ENCODE results near the gene NFKBIB. TPM values are rescaled to one million over a fixed set of nuclear protein-coding genes. Genes with fewer than 3 reads are reported as not detected.

NFKBIB gene
- total and polyA plus RNA-seq, 2 of the 13 experiments (the other 11 are each of a cell fraction or from before 2014, with no cell fraction given), result 8.6 to 14.9 TPM

GRCh38 chr19:38900202-38900629, 447 bp downstream of the NFKBIB start (continued):
- TF ChIP-seq AHDC1 (CRISPR knock-in tag; IDR thresholded peaks at IDR 0.05; ENCODE audit: borderline replicate concordance), result no peak
- no peak for TF ChIP-seq ZNF362 (CRISPR knock-in tag; IDR thresholded peaks at IDR 0.05; ENCODE audit: borderline replicate concordance)
- peak; percentile 11; the same call in 1 of the 2 replicates for TF ChIP-seq MYC (CRISPR knock-in tag; IDR thresholded peaks at IDR 0.05; ENCODE audit: borderline replicate concordance)
- TF ChIP-seq SNAPC2 (CRISPR knock-in tag; IDR thresholded peaks at IDR 0.05), result no peak
- TF ChIP-seq CHD2 (IDR thresholded peaks at IDR 0.05; ENCODE audit: low read depth, low read length), result no peak
- no peak for TF ChIP-seq ZNF562 (CRISPR knock-in tag; IDR thresholded peaks at IDR 0.05; ENCODE audit: borderline replicate concordance)
- no peak for TF ChIP-seq THAP11 (CRISPR knock-in tag; IDR thresholded peaks at IDR 0.05)
- no peak for TF ChIP-seq LBX2 (CRISPR knock-in tag; IDR thresholded peaks at IDR 0.05; ENCODE audit: borderline replicate concordance)
- 0 out of 2 replicates have a peak, but pooled peaks have one; percentile 8 for TF ChIP-seq KAT8 (CRISPR knock-in tag; IDR thresholded peaks at IDR 0.05)
- no peak for TF ChIP-seq FOXA1 (IDR thresholded peaks at IDR 0.05)
- TF ChIP-seq FOXA1 (CRISPR knock-in tag; IDR thresholded peaks at IDR 0.05), result no peak
- 0 out of 2 replicates have a peak, but pooled peaks have one; percentile 2 for TF ChIP-seq ZNF343 (CRISPR knock-in tag; IDR thresholded peaks at IDR 0.05)
- no peak for TF ChIP-seq TARDBP (CRISPR knock-in tag; IDR thresholded peaks at IDR 0.05)
- TF ChIP-seq ZNF674 (CRISPR knock-in tag; IDR thresholded peaks at IDR 0.05; ENCODE audit: low read depth), result no peak
- TF ChIP-seq MTF2 (CRISPR knock-in tag; IDR thresholded peaks at IDR 0.05; ENCODE audit: borderline replicate concordance), result no peak
- no peak for TF ChIP-seq ZNF333 (CRISPR knock-in tag; IDR thresholded peaks at IDR 0.05; ENCODE audit: borderline replicate concordance)
- TF ChIP-seq ZNF552 (CRISPR knock-in tag; IDR thresholded peaks at IDR 0.05; ENCODE audit: borderline replicate concordance), result no peak
- TF ChIP-seq ZNF431 (CRISPR knock-in tag; IDR thresholded peaks at IDR 0.05; ENCODE audit: borderline replicate concordance, low read depth), result no peak
- TF ChIP-seq PCBP2 (optimal IDR thresholded peaks at IDR 0.05; ENCODE audit: low read depth, low read length, poor library complexity, severe bottlenecking), result no peak
- TF ChIP-seq DMAP1 (CRISPR knock-in tag; IDR thresholded peaks at IDR 0.05), result 0 out of 2 replicates have a peak, but pooled peaks have one; percentile 35
- TF ChIP-seq ZNF281 (CRISPR knock-in tag; IDR thresholded peaks at IDR 0.05; ENCODE audit: borderline replicate concordance), result no peak
